Activated gamma-delta T cell treated with Interleukin-2 at 50 U/mL for 16 hours (primary cell): ENCODE measurements around the gene SLC16A14.
A peak's percentile ranks its signal among the peaks of the same experiment; 100 is the strongest.
"Not testable (repeated sequence)": the region's sequence is repeated elsewhere in the genome, so short reads cannot be mapped to it uniquely, and the experiment has no call there.

Experiments used
- DNase-seq: peaks from one replicate; pipeline ENCODE4 v3.0.0-alpha.2; 2020

Gene SLC16A14, protein sequence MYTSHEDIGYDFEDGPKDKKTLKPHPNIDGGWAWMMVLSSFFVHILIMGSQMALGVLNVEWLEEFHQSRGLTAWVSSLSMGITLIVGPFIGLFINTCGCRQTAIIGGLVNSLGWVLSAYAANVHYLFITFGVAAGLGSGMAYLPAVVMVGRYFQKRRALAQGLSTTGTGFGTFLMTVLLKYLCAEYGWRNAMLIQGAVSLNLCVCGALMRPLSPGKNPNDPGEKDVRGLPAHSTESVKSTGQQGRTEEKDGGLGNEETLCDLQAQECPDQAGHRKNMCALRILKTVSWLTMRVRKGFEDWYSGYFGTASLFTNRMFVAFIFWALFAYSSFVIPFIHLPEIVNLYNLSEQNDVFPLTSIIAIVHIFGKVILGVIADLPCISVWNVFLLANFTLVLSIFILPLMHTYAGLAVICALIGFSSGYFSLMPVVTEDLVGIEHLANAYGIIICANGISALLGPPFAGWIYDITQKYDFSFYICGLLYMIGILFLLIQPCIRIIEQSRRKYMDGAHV

GRCh38 chr2:230068651-230069055 is at the start of gene SLC16A14:
TSS of gene SLC16A14 (minus strand) at chr2:230068924. CDS start at chr2:230059352, 9,572 bp downstream.
- DNase-seq, result peak; percentile 10

GRCh38 chr2:230106771-230107170 is 38.0 kb upstream of the SLC16A14 start:
- DNase-seq, result no peak

- not testable (repeated sequence) for DNase-seq
Observed at GRCh38 chr2:230101967-230102366, 33.2 kb upstream of the SLC16A14 start.

GRCh38 chr2:230097841-230098240 is 29.1 kb upstream of the SLC16A14 start:
- DNase-seq, result no peak

- no peak for DNase-seq
Observed at GRCh38 chr2:230097424-230097823, 28.7 kb upstream of the SLC16A14 start.

DNA sequence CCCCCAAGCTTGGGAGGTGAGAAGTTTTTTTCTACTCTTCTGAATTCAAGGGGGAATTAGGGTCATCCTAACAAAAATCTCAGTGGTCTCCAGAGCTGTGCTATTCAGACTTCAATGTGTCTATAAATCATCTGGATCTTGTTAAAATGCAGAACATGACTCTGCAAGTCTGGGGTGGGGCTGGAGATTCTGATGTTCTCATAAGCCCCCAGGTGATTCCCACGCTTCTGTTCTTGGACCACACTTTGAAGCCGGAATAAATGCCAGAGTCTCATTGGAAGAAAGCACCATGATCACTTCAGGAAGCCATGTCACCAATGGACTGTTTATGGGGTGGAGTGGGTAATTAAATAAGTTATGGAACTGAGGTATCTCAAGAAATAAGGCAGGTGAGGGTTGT is 22.2 kb upstream of the SLC16A14 start:
- DNase-seq, result no peak

DNA sequence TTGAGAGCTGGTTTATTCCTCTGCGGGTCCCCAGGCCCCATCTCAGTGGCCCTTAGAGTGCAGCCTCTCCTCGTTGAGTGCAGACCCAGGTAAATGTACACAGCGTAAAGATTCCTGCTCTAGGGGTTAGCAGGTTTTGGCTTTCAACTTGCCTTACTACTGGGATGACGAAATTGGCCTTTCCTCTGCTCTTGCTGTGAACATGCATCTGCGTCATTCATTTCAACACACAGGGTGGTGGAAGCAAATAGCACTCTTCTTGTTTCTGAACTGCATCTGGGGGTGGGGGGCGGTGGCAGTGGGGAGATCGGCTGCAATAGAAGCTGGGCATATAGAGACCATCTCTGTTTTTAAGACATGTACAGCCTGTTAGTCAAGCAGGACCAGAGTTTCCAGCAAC is 16.5 kb upstream of the SLC16A14 start:
- DNase-seq, result no peak

DNA sequence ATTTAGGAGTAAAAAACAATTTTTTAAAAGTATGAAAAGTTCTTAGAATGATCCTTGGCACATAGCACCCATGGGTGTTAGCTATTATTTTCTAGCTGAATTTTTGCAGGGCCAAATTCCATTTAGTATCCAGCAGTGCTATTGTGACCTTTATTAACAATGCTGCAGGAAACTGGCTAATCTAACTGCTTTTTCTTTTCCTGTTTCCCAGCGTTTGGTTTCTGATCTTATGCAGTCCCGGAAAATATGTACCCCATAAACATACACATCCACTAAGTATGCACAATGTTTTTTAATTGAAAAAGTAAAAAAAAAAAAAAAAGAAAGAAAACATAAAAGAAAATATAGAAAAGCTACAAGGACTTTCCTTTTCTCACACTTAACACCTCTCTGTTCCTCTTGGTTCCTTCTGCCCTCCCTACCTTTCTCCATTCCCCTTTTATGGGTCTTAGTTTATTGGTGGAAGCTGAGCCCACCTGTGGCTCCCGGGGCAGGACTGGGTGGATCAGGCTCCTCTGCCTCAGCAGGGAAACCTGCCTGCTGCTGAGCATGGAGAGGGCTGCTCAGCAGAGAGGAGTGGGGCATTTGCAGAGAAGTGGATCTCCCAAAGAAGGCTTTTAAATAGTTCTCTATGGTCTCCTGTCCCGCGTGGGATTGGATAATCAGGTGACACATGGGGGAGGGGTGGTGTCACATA is 9.3 kb upstream of the SLC16A14 start:
- no peak for DNase-seq

GRCh38 chr2:230076819-230077218 is 8.1 kb upstream of the SLC16A14 start:
- DNase-seq, result no peak

- DNase-seq, result no peak
Observed at GRCh38 chr2:230075988-230076631, 7.4 kb upstream of the SLC16A14 start.

DNA sequence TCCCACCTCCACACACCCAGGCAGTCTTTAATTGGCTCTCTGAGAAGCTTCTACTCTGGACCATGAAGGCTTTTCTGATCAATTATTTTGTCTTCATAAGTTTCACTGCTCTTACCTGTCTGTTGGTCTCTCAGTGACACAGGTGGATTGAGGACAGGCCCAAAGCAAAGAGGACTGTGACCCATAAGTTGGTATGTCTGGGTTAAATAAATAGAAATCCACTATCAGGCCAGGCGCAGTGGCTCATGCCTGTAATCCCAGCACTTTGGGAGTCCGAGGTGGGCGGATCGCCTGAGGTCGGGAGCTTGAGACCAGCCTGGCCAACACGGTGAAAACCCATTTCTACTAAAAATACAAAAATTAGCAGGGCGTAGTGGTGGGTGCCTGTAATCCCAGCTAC is 2.7 kb upstream of the SLC16A14 start:
- no peak for DNase-seq

DNA sequence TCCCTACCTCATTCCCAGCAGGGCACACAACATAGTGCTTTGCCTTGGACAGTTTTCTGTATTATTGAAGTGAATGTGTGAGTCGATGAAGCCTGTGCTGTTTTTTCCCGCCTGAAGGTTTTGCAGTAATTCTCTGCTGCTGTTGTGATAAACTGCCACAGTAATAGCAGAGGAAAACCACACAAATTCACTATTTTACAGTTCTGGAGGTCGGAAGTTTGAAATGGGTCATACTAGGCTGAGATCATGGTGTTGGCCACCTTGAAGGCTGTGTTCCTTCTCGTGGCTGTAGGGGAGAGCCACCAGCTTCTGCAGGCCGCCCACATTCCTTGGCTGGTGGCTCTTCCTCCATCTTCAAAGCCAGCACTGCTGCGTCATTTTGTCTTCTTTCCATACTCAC is 678 bp upstream of the SLC16A14 start:
- DNase-seq, result no peak

DNA sequence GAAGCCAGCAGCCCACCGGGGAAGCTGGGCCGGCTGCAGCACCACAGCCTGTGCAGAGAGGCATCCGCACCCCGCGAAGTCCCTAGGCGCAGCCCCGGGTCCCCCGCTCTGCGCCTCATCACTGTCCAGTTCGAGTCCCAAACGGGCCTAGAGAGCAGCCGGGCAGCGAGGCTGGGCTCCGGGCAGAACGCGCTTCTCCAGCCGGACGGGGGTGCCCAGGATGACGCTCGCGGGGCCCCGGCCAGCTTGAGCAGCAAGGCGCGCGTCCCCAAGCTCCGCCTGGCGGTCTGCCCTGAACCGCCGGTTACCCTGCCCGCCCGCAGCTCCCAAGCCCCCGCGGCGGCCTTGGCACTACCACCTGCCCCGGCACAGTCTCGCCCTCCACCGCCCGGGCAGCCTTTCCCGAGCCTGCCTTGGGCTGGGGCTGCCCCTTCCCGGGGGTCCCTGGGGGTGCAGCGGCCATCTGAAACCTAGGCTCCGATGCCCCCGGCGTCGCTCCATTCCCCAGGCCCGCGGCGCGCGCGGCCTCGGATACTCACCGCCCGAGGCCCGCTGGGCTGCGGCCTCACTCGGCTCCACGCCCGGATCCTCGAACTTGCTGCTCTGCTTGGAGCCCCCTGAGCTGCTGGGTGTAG is 591 bp downstream of the SLC16A14 start:
- DNase-seq, result peak; percentile 10

GRCh38 chr2:230060672-230061293 is 7.9 kb downstream of the SLC16A14 start:
- no peak for DNase-seq

DNA sequence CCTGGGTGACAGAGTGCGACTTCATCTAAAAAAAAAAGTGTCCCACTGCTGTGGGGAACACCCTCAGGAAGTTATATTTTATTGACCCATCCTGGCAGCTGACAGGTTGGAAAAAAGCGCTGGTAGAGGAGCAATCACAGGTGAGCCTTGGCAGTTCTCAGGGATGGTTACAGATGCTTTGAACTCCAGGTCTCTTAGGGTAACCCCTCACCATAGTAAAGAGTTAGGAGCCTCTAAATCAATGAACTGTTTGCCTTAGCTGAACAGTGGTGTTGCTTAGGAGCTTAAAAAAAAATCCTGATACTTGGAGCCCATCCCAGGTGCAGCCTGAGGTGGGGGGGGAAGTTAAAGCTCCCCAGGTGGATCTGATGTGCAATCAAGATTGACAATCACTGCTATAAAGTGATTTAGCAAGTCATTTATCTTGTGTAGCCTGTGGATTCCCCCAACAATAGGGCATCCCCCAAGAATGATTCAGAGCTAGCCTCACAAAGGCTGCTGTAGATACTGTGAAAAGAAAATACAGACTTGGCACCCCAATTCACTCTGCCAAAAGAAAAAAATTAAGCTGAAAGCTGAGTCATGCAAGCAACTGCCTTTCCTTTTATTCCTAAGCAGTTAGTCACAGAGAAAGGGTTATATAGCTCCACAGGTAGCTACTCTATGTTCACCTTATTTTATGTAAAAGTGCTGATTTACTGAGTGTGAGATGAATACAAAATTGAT is 14.8 kb downstream of the SLC16A14 start:
- no peak for DNase-seq

GRCh38 chr2:230052299-230052698 is 16.4 kb downstream of the SLC16A14 start:
- DNase-seq, result no peak

DNA sequence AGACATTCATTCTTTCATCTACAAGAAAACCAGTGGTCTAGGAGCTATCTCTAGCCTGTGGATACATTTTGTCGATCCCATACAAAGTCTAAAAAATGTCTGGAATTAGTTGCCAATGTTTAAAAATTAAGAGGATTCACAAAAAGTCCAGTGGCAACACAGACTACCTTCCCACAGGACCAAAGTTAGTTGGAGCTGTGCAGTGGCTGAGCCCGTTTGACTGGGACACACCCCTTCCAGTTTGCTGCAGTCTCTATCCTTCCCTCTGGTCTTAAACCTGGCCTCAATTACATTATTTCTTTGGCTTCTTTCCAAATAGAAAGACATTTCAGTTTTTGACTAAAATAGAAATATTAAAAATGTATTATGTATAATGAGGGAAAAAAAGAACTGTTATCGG is 18.6 kb downstream of the SLC16A14 start:
- DNase-seq, result no peak

DNA sequence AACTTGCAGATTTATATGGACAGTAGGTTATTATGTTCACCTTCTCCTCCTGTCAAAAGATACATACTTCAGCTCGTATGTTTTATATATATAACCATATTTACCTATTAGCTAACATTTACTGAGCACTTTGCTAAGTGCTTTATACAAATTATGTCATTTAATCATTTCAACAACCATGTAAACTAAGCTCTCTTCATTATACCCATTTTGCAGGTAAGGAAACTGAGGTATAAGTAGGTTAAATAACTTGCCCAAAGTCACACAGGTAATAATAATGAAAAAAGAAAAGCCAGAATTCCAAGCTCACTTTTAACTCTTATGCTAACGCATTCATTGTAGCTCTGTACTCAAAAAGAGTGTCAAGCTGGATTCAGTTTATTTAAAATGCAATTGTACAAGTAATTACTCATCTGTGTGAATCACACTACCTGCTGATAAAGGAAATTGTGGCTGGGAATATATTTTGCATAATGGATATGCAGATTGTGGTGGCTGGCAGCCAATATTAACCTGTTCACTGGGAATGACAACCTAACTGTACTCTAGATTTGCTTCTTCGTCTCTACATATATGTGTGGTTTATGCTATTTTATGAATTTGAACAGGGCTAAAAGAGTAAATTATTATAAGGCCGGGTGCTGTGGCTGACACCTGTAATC is 20.6 kb downstream of the SLC16A14 start:
- no peak for DNase-seq

GRCh38 chr2:230046491-230046890 is 22.2 kb downstream of the SLC16A14 start:
- DNase-seq, result no peak

- no peak for DNase-seq
Observed at GRCh38 chr2:230043461-230043860, 25.3 kb downstream of the SLC16A14 start.

GRCh38 chr2:230043025-230043424 is 25.7 kb downstream of the SLC16A14 start:
- DNase-seq, result no peak
